Cerebellar nuclear complex (tissue), 1 donor: ENCODE measurements around the gene NT5M.

ENCODE experiments used
- DNase-seq, 2 experiments: peaks; one replicate each; lab custom pipeline; 2025; lab: John Stamatoyannopoulos, UW

NT5M gene

DNA sequence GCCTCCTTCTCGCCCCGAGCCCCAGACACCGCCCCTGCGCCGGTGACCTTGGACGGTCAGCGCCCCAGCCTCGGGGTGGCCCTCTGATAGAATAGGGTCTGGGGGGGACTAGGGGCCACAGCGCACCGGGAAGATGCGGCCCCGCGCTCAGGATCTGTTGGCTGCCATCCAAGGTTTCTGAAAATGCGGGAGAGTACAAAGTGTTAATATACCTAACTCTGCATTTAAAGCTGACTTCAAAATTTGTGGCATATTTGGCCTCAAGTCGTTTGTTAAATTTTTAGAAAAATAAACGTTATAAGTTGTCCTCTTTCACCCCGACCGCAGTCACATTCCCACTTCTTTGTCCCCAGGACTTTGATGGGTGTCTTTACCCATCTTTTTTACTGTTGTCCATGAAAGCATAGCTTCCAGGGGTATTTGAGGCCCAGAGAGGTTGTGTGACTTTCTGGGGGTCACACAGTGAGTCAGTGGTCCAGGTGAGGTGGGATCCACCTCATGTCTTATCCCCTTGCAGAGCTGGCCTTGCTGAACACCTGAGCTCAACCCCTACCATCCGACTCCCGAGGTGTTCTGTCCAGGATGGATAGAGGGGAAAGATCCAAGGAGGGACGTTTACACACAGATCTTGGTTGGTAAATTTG is 796 bp downstream of the NT5M start:
- DNase-seq: no peak

- no peak for DNase-seq
These were observed 1.4 kb downstream of the NT5M start for GRCh38 chr17:17304521-17304985.

- no peak for DNase-seq
These were observed 2.2 kb downstream of the NT5M start for GRCh38 chr17:17305281-17305801.

- DNase-seq: no peak
These were observed 6.2 kb downstream of the NT5M start for GRCh38 chr17:17309356-17309755.

GRCh38 chr17:17313350-17313991 is 10.3 kb downstream of the NT5M start:
- no peak for DNase-seq

- DNase-seq: no peak
These were observed 11.4 kb downstream of the NT5M start for GRCh38 chr17:17314501-17315071.

DNA sequence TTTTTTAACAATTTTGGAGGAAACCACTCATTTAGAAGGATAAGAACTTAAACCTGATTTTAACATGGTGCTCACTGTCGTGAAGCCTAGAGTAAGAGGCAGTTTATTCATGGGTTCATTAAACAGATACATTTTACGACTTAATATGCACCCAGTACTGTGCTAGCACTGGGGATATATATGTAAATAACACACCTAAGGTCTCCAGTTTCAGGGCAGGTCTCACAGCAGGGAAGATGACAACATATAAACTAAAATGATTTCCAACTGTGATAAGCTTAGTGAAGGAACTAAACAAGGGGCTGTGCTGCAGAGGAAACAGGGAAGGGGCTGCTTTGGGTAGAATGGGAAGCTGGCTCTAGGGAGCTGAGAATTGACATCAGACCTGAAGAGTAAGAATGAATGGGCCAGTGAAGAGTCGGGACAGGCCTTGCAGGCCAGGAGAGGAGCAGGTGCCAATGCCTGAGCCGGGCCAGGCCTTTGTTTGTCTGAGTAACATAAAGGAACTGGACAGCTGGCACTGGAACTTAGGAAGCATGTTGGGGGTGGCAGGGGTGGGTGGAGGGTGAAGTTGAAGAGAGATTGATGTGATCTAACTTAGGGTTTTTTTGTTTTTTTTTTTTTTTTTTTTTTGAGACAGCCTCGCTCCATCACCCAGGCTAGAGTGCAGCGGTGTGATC is 12.1 kb downstream of the NT5M start:
- no peak for DNase-seq

- DNase-seq: no peak
These were observed 17.2 kb downstream of the NT5M start for GRCh38 chr17:17320188-17320910.

DNA sequence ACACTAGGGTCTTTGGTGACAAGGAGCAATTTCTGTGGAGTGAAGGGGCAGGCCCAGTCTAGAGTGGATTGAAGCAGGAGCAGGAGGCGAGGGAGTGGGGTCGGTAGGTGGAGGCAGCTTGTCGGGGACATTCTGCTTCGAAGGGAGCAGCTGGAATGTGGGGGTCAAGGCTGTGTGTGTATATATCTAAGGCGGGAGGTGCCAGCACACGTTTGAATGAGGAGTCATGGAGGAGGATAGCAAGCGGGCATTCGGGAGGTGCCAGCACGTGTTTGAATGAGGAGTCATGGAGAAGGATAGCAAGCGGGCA is 17.7 kb downstream of the NT5M start:
- DNase-seq: no peak

DNA sequence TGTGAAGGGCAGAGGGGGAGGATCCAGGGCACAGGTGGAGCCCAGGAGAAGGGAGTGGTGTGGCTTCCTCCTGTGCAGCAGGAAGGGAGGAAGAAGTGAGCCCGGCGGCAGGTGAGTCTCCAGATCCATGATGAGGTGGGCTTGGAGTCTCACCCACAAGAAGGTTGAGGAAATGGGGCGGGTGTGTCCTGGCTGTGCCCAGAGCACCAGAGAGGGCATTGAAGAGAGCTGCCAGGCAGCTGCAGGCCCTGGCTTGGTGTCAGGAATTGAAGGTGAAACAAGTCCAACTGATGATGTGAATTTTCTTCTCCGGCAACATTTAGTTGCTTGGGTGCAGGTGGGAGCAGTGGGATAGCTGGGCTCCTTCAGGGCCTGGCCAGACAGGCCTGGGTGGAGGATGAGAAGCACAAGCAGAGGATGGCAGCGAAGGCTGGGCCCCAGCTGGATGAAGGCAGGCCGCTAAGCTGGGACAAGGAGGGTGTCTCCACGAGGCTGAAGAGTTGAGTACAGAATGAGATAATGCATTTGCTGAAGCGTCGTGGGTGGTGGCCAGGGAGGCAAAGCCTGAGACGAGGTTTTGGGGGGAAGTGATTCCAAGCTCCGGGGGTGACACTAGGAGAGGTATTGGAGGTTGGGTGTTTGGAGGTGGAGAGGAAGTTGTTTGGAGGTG is 18.3 kb downstream of the NT5M start:
- no peak for DNase-seq

- no peak for DNase-seq
These were observed 19.6 kb downstream of the NT5M start for GRCh38 chr17:17322516-17323510.

DNA sequence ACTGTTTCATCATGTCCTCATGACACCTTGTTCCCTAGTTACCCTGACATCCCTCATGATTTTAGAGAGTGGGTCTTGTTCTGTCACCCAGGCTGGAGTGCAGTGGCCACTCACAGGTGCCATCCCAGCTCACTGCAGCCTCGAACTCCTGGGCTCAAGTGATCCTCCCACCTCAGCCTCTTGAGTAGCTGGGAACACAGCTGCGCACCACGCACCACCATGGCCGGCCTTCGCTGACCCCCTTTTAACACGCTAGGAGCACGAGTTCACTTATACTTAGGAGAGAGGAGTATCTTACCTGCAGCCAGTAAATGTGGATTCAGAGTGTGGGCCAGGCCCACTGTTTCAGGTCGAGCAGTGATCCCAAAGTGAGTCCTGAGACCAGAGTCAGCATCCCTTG is 21.4 kb downstream of the NT5M start:
- no peak for DNase-seq

GRCh38 chr17:17325228-17325627 is 22.1 kb downstream of the NT5M start:
- DNase-seq: no peak

GRCh38 chr17:17325816-17326215 is 22.6 kb downstream of the NT5M start:
- DNase-seq: no peak

DNA sequence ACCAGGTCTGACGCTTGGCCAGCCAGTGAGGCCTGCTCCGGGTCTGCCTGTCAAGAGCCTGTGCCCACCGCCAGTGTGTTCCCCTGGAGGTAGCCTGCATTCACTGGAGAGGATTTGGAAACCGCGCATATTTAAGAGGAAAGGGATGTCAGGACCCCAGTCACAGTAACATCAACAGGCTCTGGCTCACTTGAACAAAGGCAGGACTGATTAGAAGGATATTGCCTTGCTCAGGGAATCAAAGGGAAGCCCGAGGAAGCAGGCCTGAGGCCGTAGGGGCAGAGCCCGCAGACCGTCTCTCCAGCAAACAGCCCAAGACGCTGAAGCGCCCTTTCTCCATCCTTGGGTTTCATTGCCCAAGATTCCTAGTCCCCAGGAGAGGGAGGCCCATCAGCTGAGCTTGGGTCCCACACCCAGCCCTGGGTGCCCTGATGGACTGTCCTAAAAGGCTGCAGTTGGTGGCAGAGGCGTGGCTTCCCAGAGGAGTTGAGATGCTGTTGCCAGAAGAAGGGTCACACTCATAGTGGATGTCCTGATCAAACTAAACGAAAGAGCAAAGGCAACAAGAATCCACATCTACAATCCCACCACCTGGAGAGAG is 23.2 kb downstream of the NT5M start:
- no peak for DNase-seq

DNA sequence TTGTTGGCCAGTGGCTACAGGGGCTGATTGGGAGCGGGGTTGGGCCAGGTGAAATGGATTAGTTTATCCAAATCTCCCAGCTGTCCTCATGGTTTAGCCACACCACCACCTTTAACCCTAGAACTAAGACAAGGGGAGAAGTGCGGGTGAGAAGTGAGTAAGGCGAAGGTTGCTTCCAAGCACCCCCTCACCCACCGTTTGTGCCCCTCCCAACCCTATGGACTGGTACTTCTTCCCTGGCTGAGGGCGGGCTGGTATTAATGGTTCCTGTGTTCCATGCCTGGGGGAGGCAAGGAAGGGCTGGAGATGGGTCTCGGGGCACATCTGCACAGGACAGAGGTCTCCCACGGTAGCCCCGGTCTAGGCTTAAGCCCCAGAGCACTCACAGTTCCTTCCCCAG is 25.1 kb downstream of the NT5M start:
- no peak for DNase-seq

- DNase-seq: no peak
These were observed 38.3 kb downstream of the NT5M start for GRCh38 chr17:17341452-17341851.

DNA sequence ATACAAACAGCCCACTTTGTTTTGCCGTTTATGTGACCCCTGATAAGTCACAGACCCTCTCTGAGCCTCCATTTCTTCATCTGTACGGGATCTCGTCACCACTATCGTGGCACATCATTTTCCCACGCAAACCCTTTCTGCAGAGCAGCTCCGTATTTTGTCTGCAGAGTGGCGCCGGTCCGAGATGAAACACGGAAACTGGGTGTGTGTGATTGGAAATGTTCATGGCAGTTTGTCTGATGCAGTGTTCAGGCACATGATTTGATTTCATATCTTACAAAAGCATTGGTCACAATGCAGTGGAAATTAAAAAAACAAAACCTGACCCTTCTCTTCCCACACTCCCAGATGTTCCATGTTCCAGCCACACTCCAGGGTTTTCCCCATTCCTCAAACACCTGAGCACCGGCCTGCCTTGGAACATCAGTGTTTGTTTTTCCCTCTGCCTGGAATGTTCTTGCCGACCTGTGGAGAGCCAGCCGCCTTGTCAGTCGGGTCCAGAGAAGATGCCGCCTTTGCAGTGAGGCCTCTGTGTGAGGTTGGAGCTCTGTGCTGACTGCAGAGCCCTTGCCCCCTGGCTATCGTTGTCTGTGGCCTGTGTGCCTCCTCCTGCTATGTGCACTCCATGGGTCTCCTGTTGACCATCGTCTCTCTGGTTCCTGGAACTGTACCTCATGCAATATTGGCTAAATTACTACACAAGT is 39.2 kb downstream of the NT5M start:
- no peak for DNase-seq

DNA sequence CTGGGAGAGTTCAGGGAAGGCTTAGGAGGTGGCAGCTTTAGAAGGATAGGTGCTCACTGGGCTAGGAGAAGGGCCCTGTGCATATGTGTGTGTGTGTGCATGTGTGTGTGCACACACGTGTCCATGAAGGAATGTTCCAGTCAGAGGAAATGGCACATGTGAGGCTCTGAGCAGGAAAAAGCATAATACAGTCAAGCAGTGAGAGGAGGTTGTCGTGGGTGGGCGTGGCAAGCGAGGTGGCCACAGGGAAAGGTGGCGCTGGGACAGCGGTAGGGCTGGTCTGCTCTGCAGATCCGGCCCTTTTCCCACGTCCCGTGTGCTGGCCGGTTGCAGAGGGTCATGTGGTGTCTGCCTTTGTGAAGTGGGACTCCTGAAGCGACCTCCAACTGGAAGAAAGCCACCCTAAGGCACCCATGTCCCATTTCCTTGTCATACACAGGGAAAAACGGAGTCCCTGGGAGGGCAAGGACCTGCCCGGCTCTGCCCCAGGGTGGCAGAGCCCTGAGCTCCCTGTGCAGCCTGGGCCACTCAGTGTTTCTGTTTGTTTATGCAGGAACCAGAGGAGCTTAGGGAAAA is 40.1 kb downstream of the NT5M start:
- no peak for DNase-seq
